Mammary epithelial cell (primary cell): ENCODE results near the gene KREMEN2.

Source experiments
- EZH2 ChIP-seq: IDR thresholded peaks from 2 replicates; pipeline ENCODE4 v1.6.1; 2012; ENCODE audit warnings: low read length, inconsistent platforms, borderline replicate concordance
- TF ChIP-seq, protein P1 (sequence below), 2 donors: IDR thresholded peaks in 1 of 2; conservative IDR thresholded peaks in 1 of 2; 2 replicates each; pipeline ENCODE4 v1.5.1; 2011 to 2012; ENCODE audit warnings: inconsistent platforms in 2 of 2, low read length in 2 of 2, mild to moderate bottlenecking in 2 of 2, control low read depth in 1 of 2, low read depth in 1 of 2; ENCODE audit not compliant: insufficient read depth in 1 of 2; ENCODE audit errors: extremely low read depth in 1 of 2

DNA sequence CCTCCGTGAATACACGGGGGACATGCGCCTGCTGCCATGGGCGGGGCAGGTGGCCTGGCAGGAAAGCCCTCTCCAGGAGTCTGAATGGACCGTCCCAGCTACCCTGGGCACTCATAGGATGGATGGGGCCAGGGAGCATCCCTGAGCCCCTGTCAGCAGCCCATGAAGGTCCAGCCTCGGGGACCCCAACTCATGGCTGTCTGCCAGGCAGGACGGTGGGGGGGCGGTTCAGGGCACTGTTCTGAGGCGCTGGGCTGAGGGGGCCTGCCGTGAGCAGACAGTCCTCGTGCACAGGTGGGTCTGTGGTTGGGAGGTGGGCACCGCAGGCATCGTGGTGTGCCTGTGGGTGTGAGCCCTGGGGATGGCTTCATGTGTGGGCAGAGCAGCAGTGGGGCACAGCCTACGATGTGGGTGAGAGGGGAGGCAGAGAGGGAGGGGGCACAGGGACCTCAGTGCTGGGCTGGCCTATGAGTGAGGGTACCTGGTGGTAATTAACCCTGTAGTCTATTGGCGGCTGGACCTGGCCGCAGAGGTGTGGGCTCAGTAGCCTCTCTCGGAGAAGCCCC is 22.6 kb downstream of the KREMEN2 start:
- TF ChIP-seq, protein P1, sequence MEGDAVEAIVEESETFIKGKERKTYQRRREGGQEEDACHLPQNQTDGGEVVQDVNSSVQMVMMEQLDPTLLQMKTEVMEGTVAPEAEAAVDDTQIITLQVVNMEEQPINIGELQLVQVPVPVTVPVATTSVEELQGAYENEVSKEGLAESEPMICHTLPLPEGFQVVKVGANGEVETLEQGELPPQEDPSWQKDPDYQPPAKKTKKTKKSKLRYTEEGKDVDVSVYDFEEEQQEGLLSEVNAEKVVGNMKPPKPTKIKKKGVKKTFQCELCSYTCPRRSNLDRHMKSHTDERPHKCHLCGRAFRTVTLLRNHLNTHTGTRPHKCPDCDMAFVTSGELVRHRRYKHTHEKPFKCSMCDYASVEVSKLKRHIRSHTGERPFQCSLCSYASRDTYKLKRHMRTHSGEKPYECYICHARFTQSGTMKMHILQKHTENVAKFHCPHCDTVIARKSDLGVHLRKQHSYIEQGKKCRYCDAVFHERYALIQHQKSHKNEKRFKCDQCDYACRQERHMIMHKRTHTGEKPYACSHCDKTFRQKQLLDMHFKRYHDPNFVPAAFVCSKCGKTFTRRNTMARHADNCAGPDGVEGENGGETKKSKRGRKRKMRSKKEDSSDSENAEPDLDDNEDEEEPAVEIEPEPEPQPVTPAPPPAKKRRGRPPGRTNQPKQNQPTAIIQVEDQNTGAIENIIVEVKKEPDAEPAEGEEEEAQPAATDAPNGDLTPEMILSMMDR (conservative IDR thresholded peaks at IDR 0.05 in 1 of 2, IDR thresholded peaks at IDR 0.05 in 1 of 2; ENCODE audit: extremely low read depth in 1 of 2, insufficient read depth in 1 of 2, low read depth in 1 of 2, low read length in 2 of 2), result no peak
- TF ChIP-seq EZH2, result no peak
